C4-2B (cell line): ENCODE results near the gene ZCCHC17.

Experiments
- ZFX ChIP-seq: fragments of 450-650 bp; IDR thresholded peaks from 2 replicates; pipeline ENCODE4 v1.6.1; 2017
- TF ChIP-seq, protein P1 (sequence below): fragments of 450-650 bp; conservative IDR thresholded peaks from 2 replicates; pipeline ENCODE4 v1.5.1; 2017; ENCODE audit warnings: mild to moderate bottlenecking

DNA sequence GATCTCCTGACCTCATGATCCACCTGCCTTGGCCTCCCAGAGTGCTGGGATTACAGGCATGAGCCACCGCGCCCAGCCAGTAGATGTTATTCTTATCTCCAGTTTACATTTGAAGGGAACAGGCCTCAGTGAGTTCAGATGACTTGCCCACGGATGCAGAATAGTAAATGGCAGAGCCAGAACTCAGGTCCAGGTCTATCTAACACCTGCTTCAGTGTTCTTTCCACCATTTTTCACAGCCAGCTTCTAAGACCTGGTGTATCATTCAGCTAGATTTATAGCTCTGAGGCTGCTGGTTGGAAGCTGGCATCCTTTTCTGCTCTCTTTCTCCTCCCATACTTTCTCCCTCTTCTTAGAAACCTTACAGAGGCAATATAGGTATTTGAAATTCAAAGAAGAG is 65.2 kb downstream of the ZCCHC17 start:
- TF ChIP-seq, protein P1, sequence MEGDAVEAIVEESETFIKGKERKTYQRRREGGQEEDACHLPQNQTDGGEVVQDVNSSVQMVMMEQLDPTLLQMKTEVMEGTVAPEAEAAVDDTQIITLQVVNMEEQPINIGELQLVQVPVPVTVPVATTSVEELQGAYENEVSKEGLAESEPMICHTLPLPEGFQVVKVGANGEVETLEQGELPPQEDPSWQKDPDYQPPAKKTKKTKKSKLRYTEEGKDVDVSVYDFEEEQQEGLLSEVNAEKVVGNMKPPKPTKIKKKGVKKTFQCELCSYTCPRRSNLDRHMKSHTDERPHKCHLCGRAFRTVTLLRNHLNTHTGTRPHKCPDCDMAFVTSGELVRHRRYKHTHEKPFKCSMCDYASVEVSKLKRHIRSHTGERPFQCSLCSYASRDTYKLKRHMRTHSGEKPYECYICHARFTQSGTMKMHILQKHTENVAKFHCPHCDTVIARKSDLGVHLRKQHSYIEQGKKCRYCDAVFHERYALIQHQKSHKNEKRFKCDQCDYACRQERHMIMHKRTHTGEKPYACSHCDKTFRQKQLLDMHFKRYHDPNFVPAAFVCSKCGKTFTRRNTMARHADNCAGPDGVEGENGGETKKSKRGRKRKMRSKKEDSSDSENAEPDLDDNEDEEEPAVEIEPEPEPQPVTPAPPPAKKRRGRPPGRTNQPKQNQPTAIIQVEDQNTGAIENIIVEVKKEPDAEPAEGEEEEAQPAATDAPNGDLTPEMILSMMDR, result no peak
- no peak for TF ChIP-seq ZFX
